Coronary artery (tissue), 2 donors: ENCODE measurements around the gene ATXN1.
"Not testable (repeated sequence)": the region's sequence is repeated elsewhere in the genome, so short reads cannot be mapped to it uniquely, and the experiment has no call there.

ENCODE experiments used
- DNase-seq: peaks from one replicate; pipeline ENCODE4 v3.0.0-alpha.2; 2017; ENCODE audit warnings: low spot score
- H3K27ac ChIP-seq, 2 donors: fragments of 200-600 bp; sonication (generic); one replicate each; pipeline ENCODE4 v1.5.1; 2016 to 2019
- H3K4me3 ChIP-seq: fragments of 200-600 bp; sonication (generic); 2 replicates; pipeline ENCODE4 v1.5.1; 2016; ENCODE audit warnings: mild to moderate bottlenecking, moderate library complexity
- TF ChIP-seq, protein P1 (sequence below): fragments of 200-600 bp; sonication (generic); IDR thresholded peaks from one replicate; pipeline ENCODE4 v1.5.1; 2019; ENCODE audit warnings: antibody characterized with exemption

The ATXN1 gene

GRCh38 chr6:16265351-16266341, 495.6 kb downstream of the ATXN1 start:
- no peak overlapping the region for H3K27ac ChIP-seq
- DNase-seq = no peak
- TF ChIP-seq, protein P1, sequence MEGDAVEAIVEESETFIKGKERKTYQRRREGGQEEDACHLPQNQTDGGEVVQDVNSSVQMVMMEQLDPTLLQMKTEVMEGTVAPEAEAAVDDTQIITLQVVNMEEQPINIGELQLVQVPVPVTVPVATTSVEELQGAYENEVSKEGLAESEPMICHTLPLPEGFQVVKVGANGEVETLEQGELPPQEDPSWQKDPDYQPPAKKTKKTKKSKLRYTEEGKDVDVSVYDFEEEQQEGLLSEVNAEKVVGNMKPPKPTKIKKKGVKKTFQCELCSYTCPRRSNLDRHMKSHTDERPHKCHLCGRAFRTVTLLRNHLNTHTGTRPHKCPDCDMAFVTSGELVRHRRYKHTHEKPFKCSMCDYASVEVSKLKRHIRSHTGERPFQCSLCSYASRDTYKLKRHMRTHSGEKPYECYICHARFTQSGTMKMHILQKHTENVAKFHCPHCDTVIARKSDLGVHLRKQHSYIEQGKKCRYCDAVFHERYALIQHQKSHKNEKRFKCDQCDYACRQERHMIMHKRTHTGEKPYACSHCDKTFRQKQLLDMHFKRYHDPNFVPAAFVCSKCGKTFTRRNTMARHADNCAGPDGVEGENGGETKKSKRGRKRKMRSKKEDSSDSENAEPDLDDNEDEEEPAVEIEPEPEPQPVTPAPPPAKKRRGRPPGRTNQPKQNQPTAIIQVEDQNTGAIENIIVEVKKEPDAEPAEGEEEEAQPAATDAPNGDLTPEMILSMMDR = no peak
- H3K4me3 ChIP-seq = no peak overlapping the region

- TF ChIP-seq, protein P1 = no peak
- Histone ChIP-seq H3K27ac (no peak overlapping the region), H3K4me3 (no peak overlapping the region)
- no peak for DNase-seq
Observed at GRCh38 chr6:16264785-16265184, 496.5 kb downstream of the ATXN1 start.

DNA sequence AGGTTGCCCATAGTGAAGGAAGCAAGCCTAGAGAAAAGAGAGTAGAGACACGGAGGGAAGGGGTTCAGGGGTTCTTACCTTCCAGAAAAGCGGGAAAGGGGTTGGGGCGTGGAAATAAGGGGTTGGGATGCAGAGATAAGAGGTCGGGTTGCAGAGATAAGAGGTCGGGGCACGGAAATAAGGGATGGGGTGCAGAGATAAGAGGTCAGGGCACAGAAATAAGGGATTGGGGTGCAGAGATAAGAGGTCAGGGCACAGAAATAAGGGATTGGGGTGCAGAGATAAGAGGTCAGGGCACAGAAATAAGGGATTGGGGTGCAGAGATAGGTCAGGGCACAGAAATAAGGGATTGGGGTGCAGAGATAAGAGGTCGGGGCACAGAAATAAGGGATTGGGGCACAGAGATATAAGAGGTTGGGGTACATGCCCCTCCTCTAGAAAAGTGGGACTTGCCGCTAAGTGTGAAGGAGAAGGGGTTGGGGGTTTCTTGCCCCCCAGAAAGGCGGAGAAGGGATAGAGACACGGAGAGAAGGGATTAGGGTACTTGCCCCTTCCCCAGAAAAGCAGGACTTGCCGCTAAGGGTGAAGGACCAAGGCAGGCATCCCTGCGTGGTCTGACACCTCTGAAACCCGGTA, 497.7 kb downstream of the ATXN1 start:
- H3K4me3 ChIP-seq, DNase-seq, H3K27ac ChIP-seq: not testable (repeated sequence)

DNA sequence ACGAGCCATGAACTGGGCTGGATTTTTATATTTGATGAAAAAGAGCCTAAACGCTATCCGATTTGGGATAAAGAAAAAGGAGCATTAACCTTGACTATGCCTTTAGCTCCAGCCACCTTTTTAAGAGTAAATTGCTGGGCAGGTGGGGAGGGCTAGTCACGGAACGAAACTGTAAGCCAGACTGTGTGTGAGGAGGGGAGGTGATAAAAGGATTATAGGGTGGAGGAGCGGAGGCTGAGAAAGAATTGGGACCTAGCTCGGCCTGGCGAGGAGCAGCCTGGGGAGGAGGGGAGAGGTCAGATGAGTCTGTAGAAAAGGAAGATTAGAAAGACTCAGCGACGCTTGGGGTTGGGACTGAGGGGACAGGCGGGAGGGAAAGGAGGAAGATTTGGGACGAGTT, 498.5 kb downstream of the ATXN1 start:
- DNase-seq, H3K27ac ChIP-seq, H3K4me3 ChIP-seq: not testable (repeated sequence)

DNA sequence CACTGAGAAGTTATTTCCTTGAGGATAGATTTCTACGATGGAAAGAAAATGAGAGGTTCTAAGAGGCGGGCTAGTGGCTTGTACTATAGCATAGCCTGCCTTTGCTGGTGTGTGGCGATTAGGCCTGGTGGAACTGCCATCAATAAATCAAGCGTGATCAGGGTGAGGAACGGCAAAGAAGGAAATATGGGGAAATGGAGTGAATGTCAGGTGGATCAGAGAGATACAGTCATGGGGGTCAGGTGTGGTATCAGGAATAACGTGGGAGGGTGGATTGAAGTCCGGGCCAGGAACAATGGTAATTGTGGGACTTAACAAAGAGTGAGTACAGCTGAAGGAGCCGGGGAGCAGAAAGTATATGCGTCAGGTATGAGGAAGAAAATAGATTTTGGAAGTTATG, 500.7 kb downstream of the ATXN1 start:
- H3K4me3 ChIP-seq, DNase-seq, H3K27ac ChIP-seq: not testable (repeated sequence)

GRCh38 chr6:16259604-16260003, 501.7 kb downstream of the ATXN1 start:
- not testable (repeated sequence) for DNase-seq, H3K4me3 ChIP-seq, H3K27ac ChIP-seq

DNA sequence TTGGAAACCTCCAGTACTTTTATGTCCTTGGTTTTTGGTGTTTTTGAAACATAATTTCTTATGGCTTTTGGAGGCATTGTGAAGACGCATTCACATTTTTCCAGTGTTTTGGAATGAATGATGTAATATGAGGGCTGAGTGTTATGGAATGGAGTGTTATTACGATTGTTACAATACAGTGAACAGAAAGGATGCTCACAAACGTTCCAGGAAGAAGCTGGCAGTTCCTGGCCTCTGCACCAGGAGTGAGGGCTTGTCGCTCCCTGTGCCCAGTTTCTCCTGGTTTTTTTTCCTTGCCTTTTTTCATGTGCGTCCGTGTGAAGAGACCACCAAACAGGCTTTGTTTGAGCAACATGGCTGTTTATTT, 502.6 kb downstream of the ATXN1 start:
- Histone ChIP-seq H3K27ac (peak overlapping the region in 1 of 2 donors; percentile 34), H3K4me3 (no peak overlapping the region)
- no peak for DNase-seq
- TF ChIP-seq, protein P1 = no peak

DNA sequence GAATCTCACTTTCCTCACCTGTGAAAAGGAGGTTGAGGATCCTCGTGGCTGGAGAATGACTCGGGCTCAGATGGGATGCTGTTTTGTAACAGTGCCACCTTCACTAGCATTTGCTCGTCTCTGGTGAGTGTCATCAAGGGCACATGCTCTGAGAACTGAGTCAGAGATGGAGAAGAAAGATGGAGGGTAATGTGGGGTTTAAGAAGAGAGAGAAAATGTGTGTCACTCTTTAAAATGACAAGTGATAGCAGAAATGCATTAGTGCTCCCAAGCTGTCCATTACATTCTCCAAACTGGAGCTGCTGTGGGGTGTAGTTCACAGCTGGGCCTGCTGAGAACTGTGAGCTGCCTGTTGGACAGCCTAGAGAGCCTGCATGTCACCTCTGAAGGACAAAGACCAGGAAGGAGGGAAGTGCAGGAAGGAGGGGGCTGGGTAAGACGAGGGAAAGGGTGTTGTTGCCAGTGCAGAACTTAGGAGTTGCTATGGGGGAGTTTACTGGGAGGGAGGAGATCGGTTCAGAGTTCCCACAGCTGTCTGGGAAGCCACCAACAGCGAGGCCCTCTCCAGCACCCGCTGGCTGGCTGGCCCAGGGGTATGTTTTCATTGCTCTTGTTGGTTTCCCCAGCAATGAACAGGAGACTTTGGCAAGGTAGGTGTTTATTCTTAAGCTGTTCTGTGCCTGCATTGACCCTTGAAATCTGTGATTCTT, 503.1 kb downstream of the ATXN1 start:
- TF ChIP-seq, protein P1 = no peak
- no peak for DNase-seq
- peak overlapping the region in 1 of 2 donors; percentile 34 for H3K27ac ChIP-seq
- no peak overlapping the region for H3K4me3 ChIP-seq

DNA sequence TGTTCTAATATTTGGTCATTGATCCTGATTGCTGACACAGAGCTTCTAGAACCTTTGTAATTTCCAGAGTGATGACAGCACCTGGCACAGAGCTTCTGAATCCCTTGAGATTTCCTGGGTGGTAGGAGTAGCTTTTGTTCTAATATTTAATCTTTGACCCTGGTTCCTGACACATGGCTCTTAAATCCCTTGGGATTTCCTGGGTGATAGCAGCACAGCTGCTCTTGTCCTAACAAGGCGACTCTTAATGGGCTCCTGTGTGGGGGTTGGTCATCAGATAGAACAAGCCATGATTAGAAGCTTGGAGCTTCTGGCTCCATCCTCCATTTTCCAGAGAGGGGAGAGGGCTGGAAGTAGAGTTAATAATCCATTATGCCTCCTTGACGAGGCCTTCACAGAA, 504.5 kb downstream of the ATXN1 start:
- Histone ChIP-seq H3K27ac (no peak overlapping the region), H3K4me3 (no peak overlapping the region)
- no peak for DNase-seq

More for the DNA sequence above, 504.5 kb downstream of the ATXN1 start:
- TF ChIP-seq, protein P1 = no peak
